AG04450 (cell line): ENCODE data around the gene CERK. TPM values are rescaled to one million over a fixed set of nuclear protein-coding genes. Genes with fewer than 3 reads are reported as not detected.

ENCODE experiments used
- CTCF ChIA-PET: fragments of 300-600, 350-600 bp; formaldehyde crosslinking; extraction: SDS; loops from one replicate; lab custom pipeline; 2022; ENCODE audit warnings: antibody characterized with exemption, inconsistent platforms; lab: Charles Lee
- POLR2A ChIA-PET: fragments of 350-600 bp; formaldehyde crosslinking; extraction: SDS; loops from one replicate; lab custom pipeline; 2021; ENCODE audit warnings: antibody characterized with exemption, inconsistent platforms; lab: Yijun Ruan, JAX
- DNase-seq: peaks from one replicate; pipeline ENCODE4 v3.0.0-alpha.2; 2011; ENCODE audit warnings: low read depth, low spot score
- H3K27ac ChIP-seq: one replicate; pipeline ENCODE4 v1.5.1; 2012; ENCODE audit warnings: low read depth, low read length, control low read depth
- H3K27me3 ChIP-seq: one replicate; pipeline ENCODE4 v1.6.0; 2012; ENCODE audit warnings: low read length; ENCODE audit not compliant: control insufficient read depth, insufficient read depth
- H3K4me3 ChIP-seq: 2 replicates; pipeline ENCODE4 v1.5.1; 2011; ENCODE audit warnings: mild to moderate bottlenecking, low read depth, low read length, control low read depth
- H3K9me3 ChIP-seq: 2 replicates; pipeline ENCODE4 v1.5.1; 2012; ENCODE audit warnings: low read length; ENCODE audit not compliant: control insufficient read depth, insufficient read depth
- polyA plus RNA-seq: library from polyadenylated mRNA; depleted of rRNA; stranded (reverse); fragments of >200 nt; gene quantifications from 2 replicates; pipeline ENCODE4 v1.2.3, GENCODE V29; 2011
- TF ChIP-seq, protein P1 (sequence below): IDR thresholded peaks from 2 replicates; pipeline ENCODE4 v1.5.1; 2011; ENCODE audit warnings: low read depth, low read length, control low read depth, inconsistent platforms

CERK gene
- polyA plus RNA-seq, 1 experiment = 29.0 TPM

DNA sequence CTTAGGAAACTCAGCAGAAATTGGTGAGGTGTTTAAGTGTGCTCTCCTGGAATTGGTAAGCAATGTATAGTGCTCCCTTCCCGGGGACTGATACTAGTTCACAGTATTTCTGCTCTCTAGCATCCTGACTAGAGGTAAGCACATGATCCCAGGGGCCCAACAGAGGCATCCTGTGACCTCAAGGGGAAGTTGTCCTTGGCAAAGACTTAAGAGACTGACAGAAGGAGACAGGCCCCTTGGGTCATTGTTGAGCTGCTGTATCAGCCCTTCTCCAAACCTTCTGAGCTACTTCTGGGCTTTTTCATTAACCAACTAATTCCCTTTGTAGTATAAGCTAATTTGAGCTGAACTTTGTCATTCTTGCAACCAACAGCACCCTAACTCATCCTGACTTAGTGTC is 20.1 kb upstream of the CERK start:
- CTCF ChIA-PET = interaction anchor here (0.6 to 2.3 kb wide), 14 partner anchors 9 to 1734 kb away, joined by 3 to 12 read pairs (median 4); no protein-coding TSS in a partner anchor
- no peak for DNase-seq
- TF ChIP-seq, protein P1, sequence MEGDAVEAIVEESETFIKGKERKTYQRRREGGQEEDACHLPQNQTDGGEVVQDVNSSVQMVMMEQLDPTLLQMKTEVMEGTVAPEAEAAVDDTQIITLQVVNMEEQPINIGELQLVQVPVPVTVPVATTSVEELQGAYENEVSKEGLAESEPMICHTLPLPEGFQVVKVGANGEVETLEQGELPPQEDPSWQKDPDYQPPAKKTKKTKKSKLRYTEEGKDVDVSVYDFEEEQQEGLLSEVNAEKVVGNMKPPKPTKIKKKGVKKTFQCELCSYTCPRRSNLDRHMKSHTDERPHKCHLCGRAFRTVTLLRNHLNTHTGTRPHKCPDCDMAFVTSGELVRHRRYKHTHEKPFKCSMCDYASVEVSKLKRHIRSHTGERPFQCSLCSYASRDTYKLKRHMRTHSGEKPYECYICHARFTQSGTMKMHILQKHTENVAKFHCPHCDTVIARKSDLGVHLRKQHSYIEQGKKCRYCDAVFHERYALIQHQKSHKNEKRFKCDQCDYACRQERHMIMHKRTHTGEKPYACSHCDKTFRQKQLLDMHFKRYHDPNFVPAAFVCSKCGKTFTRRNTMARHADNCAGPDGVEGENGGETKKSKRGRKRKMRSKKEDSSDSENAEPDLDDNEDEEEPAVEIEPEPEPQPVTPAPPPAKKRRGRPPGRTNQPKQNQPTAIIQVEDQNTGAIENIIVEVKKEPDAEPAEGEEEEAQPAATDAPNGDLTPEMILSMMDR = no peak
- POLR2A ChIA-PET = no interaction called here
- Histone ChIP-seq H3K27ac (no peak overlapping the region), H3K4me3 (no peak overlapping the region), H3K27me3 (no peaks in the 10 kb centered on the region), H3K9me3 (peaks cover 13% of the 10 kb centered on the region)

DNA sequence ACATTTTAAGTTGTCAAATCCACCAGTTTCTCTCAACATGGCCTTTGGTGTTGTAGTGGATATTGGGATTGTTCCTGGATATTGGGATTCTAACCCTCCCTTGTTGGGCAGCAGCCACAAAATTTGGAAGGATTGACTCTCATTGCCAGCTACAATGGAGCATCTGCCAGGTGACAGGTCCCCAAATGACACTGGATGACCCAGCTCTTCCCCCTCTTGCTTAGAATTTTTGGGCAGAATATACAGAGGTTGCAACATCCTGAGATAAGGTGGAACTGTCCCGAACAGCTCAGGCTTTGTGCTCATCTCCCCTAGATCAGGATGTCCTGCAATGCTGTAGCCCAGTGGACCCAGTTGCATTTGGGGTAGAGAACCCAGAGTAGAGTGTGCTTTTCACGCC is 19.1 kb upstream of the CERK start:
- Histone ChIP-seq H3K9me3 (peaks cover 10% of the 10 kb centered on the region), H3K27me3 (no peaks in the 10 kb centered on the region), H3K4me3 (no peak overlapping the region), H3K27ac (no peak overlapping the region)
- TF ChIP-seq, protein P1 = no peak
- POLR2A ChIA-PET = no interaction called here
- CTCF ChIA-PET = interaction anchor here (0.9 to 1.2 kb wide), 4 partner anchors 19 to 194 kb away, joined by 3 to 4 read pairs (median 3); no protein-coding TSS in a partner anchor
- no peak for DNase-seq

DNA sequence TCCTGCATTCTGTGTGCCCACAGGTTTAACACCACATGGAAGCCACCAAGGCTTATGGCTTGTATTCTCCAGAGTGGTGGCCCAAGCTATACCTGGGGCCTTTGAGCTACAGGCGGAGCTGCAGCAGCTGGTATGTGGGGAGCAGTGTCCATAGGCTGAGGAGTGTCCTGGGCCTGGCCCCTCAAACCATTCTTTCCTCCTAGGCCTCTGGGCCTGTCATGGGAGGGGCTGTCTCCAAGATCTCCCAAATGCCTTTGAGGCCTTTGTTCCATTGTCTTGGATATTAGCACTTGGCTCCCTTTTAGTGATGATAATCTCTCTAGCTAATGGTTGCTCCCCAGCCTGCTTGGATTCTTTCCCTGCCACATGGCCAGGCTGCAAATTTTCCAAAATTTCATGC is 18.0 kb upstream of the CERK start:
- TF ChIP-seq, protein P1 = no peak
- peaks cover 10% of the 10 kb centered on the region for H3K9me3 ChIP-seq
- CTCF ChIA-PET = interaction anchor here (1.1 kb wide), 1 partner anchor 35 kb away, joined by 4 read pairs; no protein-coding TSS in a partner anchor
- no peak overlapping the region for H3K4me3 ChIP-seq
- no peak overlapping the region for H3K27ac ChIP-seq
- H3K27me3 ChIP-seq = no peaks in the 10 kb centered on the region
- no peak for DNase-seq
- POLR2A ChIA-PET = no interaction called here

DNA sequence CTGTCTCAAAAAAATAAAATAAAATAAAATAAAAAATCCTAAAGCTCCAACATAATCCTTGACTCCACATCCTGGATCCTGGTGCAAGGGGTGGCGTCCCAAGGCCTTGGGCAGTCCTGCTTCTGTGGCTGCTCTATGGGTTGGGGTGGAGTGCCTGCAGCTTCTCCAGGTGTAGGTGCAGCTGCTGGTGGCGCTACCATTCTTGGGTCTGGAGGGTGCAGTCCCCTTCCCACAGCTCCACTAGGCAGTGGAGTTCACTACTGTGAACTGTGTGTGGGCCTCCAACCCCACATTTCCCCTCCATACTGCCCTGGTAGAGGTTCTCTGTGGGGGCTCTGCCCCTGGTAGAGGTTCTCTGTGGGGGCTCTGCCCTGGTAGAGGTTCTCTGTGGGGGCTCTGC is 17.5 kb upstream of the CERK start:
- Histone ChIP-seq H3K27ac (no peak overlapping the region), H3K9me3 (peaks cover 10% of the 10 kb centered on the region), H3K27me3 (no peaks in the 10 kb centered on the region), H3K4me3 (no peak overlapping the region)
- TF ChIP-seq, protein P1 = no peak
- DNase-seq = no peak
- ChIA-PET CTCF (no interaction called here), POLR2A (no interaction called here)

DNA sequence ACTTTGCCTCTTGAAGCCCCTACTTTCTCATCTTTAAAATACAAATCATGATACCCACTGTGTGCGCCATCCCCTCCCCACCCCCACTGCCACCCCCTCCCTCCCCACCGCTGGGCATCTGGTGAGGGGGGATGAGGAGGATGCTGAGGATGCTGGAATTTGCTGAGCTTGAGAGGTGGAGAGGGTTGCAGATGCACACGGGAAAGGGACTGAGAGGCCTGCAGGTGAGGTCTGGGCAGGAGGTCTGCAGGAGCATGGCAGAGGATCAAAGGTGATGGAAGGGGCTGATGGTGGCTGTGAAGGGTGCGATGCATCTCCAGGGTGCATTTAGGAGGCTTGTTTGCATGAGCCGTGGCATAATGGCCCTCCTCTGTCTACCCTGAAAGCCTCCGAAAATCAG is 16.8 kb upstream of the CERK start:
- DNase-seq = no peak
- H3K9me3 ChIP-seq = peaks cover 10% of the 10 kb centered on the region
- ChIA-PET POLR2A (interaction anchor here (1.1 to 1.5 kb wide), 3 partner anchors 8 to 37 kb away, joined by 5 to 9 read pairs (median 5); partner anchors contain the start of gene TBC1D22A), CTCF (no interaction called here)
- H3K27ac ChIP-seq = peak overlapping the region; percentile 92
- H3K4me3 ChIP-seq = no peak overlapping the region
- TF ChIP-seq, protein P1 = no peak
- H3K27me3 ChIP-seq = no peaks in the 10 kb centered on the region
